ENCODE measurements around the gene CAPN9. TPM values are rescaled to one million over a fixed set of nuclear protein-coding genes. Genes with fewer than 3 reads are reported as not detected.

CAPN9 gene
- total and polyA plus RNA-seq, 12 donors: 0.48 to 5.1 (median 1.1) TPM; not detected in 2

GRCh38 chr1:230793463-230793745 lies 46.2 kb downstream of the CAPN9 start:
- WGBS, 4 donors: 91 to 96% (median 92%) methylated on average over 9 of the region's 9 CpGs
- TF ChIP-seq CTCF (IDR thresholded peaks at IDR 0.05) (no peak), POLR2A (IDR thresholded peaks at IDR 0.05) (no peak)

GRCh38 chr1:230794431-230794830 lies 47.2 kb downstream of the CAPN9 start:
- 52 to 100% (median 66%) methylated on average over 2 to 5 of the region's 5 CpGs for WGBS, 4 donors
- Histone ChIP-seq H3K9me3 (replicated peaks in 1 of 3) (no peaks in the 10 kb centered on the region), H3K4me3 (no peak overlapping the region), H3K36me3 (replicated peaks in 1 of 2) (no peaks in the 10 kb centered on the region), H3K27me3 (no peaks in the 10 kb centered on the region), H3K4me1 (replicated peaks in 1 of 2) (no peaks in the 10 kb centered on the region), H3K27ac (no peak overlapping the region)
- intact Hi-C loops (cut with DNase I): loop anchor here in 1 of 2 donors (10.0 kb wide), 2 partner anchors 120 to 420 kb away; no protein-coding TSS in a partner anchor
- TF ChIP-seq POLR2A (IDR thresholded peaks at IDR 0.05) (no peak), CTCF (IDR thresholded peaks at IDR 0.05) (no peak)
- no peak for DNase-seq

More at GRCh38 chr1:230793463-230793745, 46.2 kb downstream of the CAPN9 start:
- H3K4me1 ChIP-seq (replicated peaks in 1 of 2): no peaks in the 10 kb centered on the region
- no peaks in the 10 kb centered on the region for H3K9me3 ChIP-seq (replicated peaks in 1 of 3)
- no peak for DNase-seq
- intact Hi-C loops (cut with DNase I): loop anchor here in 1 of 2 donors (10.0 kb wide), 2 partner anchors 121 to 421 kb away; no protein-coding TSS in a partner anchor
- no peak overlapping the region for H3K27ac ChIP-seq
- H3K36me3 ChIP-seq (replicated peaks in 1 of 2): no peaks in the 10 kb centered on the region
- no peak overlapping the region for H3K4me3 ChIP-seq
- no peaks in the 10 kb centered on the region for H3K27me3 ChIP-seq

- Histone ChIP-seq H3K4me3 (no peak overlapping the region), H3K4me1 (replicated peaks in 1 of 2) (no peaks in the 10 kb centered on the region), H3K36me3 (replicated peaks in 1 of 2) (no peaks in the 10 kb centered on the region), H3K27ac (no peak overlapping the region), H3K9me3 (replicated peaks in 1 of 3) (no peaks in the 10 kb centered on the region), H3K27me3 (no peaks in the 10 kb centered on the region)
- 86 to 93% (median 88%) methylated on average over 12 to 19 of the region's 19 CpGs for WGBS, 4 donors
- TF ChIP-seq CTCF (IDR thresholded peaks at IDR 0.05): no peak
- no peak for TF ChIP-seq POLR2A (IDR thresholded peaks at IDR 0.05)
- intact Hi-C loops (cut with DNase I): loop anchor here (5.0 to 10.0 kb wide), 3 partner anchors 120 to 420 kb away; no protein-coding TSS in a partner anchor
- no peak for DNase-seq
These were observed 47.9 kb downstream of the CAPN9 start for GRCh38 chr1:230794871-230795605.

GRCh38 chr1:230796626-230797025 lies 49.4 kb downstream of the CAPN9 start:
- no peak overlapping the region for H3K27ac ChIP-seq
- no peaks in the 10 kb centered on the region for H3K9me3 ChIP-seq (replicated peaks in 1 of 3)
- no peak overlapping the region for H3K4me3 ChIP-seq
- intact Hi-C loops (cut with DNase I): loop anchor here (5.0 to 10.0 kb wide), 3 partner anchors 118 to 418 kb away; no protein-coding TSS in a partner anchor
- DNase-seq: no peak
- no peaks in the 10 kb centered on the region for H3K4me1 ChIP-seq (replicated peaks in 1 of 2)
- no peaks in the 10 kb centered on the region for H3K36me3 ChIP-seq (replicated peaks in 1 of 2)
- no peaks in the 10 kb centered on the region for H3K27me3 ChIP-seq
- WGBS, 4 donors: 37 to 70% (median 57%) methylated on average over 2 of the region's 2 CpGs
- no peak for TF ChIP-seq POLR2A (IDR thresholded peaks at IDR 0.05)
- no peak for TF ChIP-seq CTCF (IDR thresholded peaks at IDR 0.05)

Measured in adrenal gland (tissue), 12 donors.